K562 (cell line): ENCODE measurements around the gene MRAS. TPM values are rescaled to one million over a fixed set of nuclear protein-coding genes. Genes with fewer than 3 reads are reported as not detected.

Experiments used
- ATAC-seq: fragments of 200-7000 bp; cut with Tn5 transposase; 3 replicates; pipeline ENCODE4 v1.9.1; 2020; ENCODE audit warnings: moderate library complexity
- BruUV-seq: library from RNA; stranded (reverse); fragments of 400-500 nt; replicated peaks from 2 replicates; lab custom pipeline; 2021; lab: Mats Ljungman, UMichigan
- CTCF ChIA-PET: fragments of 300-600 bp; formaldehyde crosslinking; extraction: SDS; loops from one replicate; lab custom pipeline; 2021; ENCODE audit warnings: low intra/inter-chr PET ratio; lab: Yijun Ruan, JAX
- POLR2A ChIA-PET: fragments of 300-600, 350-650 bp; sonication (Branson Sonifier 250); formaldehyde crosslinking; extraction: SDS; loops from one replicate; lab custom pipeline; 2021; ENCODE audit warnings: antibody characterized with exemption, inconsistent platforms; lab: Yijun Ruan, JAX
- DNase-seq, 4 experiments: peaks; one replicate each; pipeline versions ENCODE4 v3.0.0 to v3.0.0-alpha.2; 2011 to 2018; ENCODE audit warnings: low spot score in 3 of 4, mixed read lengths in 3 of 4; ENCODE audit errors: extremely low read depth in 1 of 4
- FAIRE-seq: peaks from 2 replicates; lab custom pipeline; 2011; peaks lifted over from hg19 to GRCh38; lab: Jason Lieb, UNC
- H2AFZ ChIP-seq: 2 replicates; pipeline ENCODE4 v1.6.0; 2011; ENCODE audit warnings: low read depth, low read length, control low read depth, inconsistent platforms
- H3K27ac ChIP-seq: fragments of 200-600 bp; 3 replicates; pipeline ENCODE4 v1.8.0; 2011; ENCODE audit warnings: low read depth, mild to moderate bottlenecking, control low read depth, inconsistent platforms, low read length, moderate library complexity, mixed read lengths; ENCODE audit errors: extremely low read depth
- H3K27me3 ChIP-seq, 2 experiments: fragments of 300-600 bp in 1 of 2; 2 replicates in 1 of 2; 3 replicates in 1 of 2; pipeline versions ENCODE4 v1.6.0 to v1.8.0; 2011; ENCODE audit warnings: inconsistent platforms in 2 of 2, low read length in 2 of 2, mild to moderate bottlenecking in 1 of 2, mixed read lengths in 1 of 2, moderate library complexity in 1 of 2; ENCODE audit not compliant: control insufficient read depth in 2 of 2, insufficient read depth in 2 of 2
- H3K36me3 ChIP-seq: fragments of 300-600 bp; 3 replicates; pipeline ENCODE4 v1.8.0; 2011; ENCODE audit warnings: mild to moderate bottlenecking, low read length, inconsistent platforms; ENCODE audit not compliant: control insufficient read depth, insufficient read depth
- H3K4me1 ChIP-seq, 2 experiments: fragments of 200-600 bp in 1 of 2; replicated peaks in 1 of 2; 2 replicates in 1 of 2; 3 replicates in 1 of 2; pipeline versions ENCODE4 v1.5.1 to v1.8.0; 2011; ENCODE audit warnings: inconsistent platforms in 2 of 2, low read length in 2 of 2, mild to moderate bottlenecking in 1 of 2, mixed read lengths in 1 of 2, moderate library complexity in 1 of 2; ENCODE audit not compliant: control insufficient read depth in 2 of 2, insufficient read depth in 2 of 2
- H3K4me2 ChIP-seq: 2 replicates; pipeline ENCODE4 v1.6.1; 2011; ENCODE audit warnings: low read length, control low read depth, inconsistent platforms, mixed read lengths; ENCODE audit not compliant: insufficient read depth
- H3K4me3 ChIP-seq: fragments of 200-600 bp; sonication (generic), shearing (Covaris generic); 2 replicates; pipeline ENCODE4 v1.5.1; 2016; ENCODE audit warnings: control low read depth, inconsistent platforms
- H3K79me2 ChIP-seq: fragments of 200-600 bp; 3 replicates; pipeline ENCODE4 v1.8.0; 2011; ENCODE audit warnings: low read length, inconsistent platforms; ENCODE audit not compliant: control insufficient read depth, insufficient read depth
- H3K9ac ChIP-seq, 2 experiments: 2 replicates each; pipeline versions ENCODE4 v1.6.0 to v1.6.1; 2011; ENCODE audit warnings: low read depth in 2 of 2, low read length in 2 of 2, control low read depth in 1 of 2, inconsistent platforms in 1 of 2, mild to moderate bottlenecking in 1 of 2, mixed read lengths in 1 of 2; ENCODE audit not compliant: insufficient read depth in 1 of 2
- H3K9me1 ChIP-seq: one replicate; pipeline ENCODE4 v1.6.0; 2011; ENCODE audit warnings: inconsistent platforms, mild to moderate bottlenecking, low read length, moderate library complexity; ENCODE audit not compliant: control insufficient read depth, insufficient read depth
- H3K9me3 ChIP-seq: replicated peaks from 2 replicates; pipeline ENCODE4 v1.5.1; 2011; ENCODE audit warnings: low read depth, low read length, inconsistent platforms; ENCODE audit not compliant: control insufficient read depth, insufficient read depth
- H4K20me1 ChIP-seq: replicated peaks from 2 replicates; pipeline ENCODE4 v1.6.1; 2011; ENCODE audit warnings: low read length, inconsistent platforms, mixed read lengths; ENCODE audit not compliant: control insufficient read depth, insufficient read depth
- BHLHE40 ChIP-seq: IDR thresholded peaks from 2 replicates; pipeline ENCODE4 v1.6.1; 2011; ENCODE audit warnings: low read length, improper control_type of control experiment
- DPF2 ChIP-seq: fragments of 450-650 bp; IDR thresholded peaks from 2 replicates; pipeline ENCODE4 v1.6.1; 2016
- ETS1 ChIP-seq: conservative IDR thresholded peaks from 2 replicates; pipeline ENCODE4 v1.6.1; 2011; ENCODE audit warnings: low read depth, mild to moderate bottlenecking, low read length; ENCODE audit not compliant: control insufficient read depth
- KAT7 ChIP-seq: sonication (generic); formaldehyde crosslinking; IDR thresholded peaks from 2 replicates; pipeline ENCODE4 v1.8.0; 2022; ENCODE audit warnings: missing genetic modification reagents, mild to moderate bottlenecking, borderline replicate concordance
- KDM2B ChIP-seq: fragments of 250-450 bp; sonication (Bioruptor Pico); IDR thresholded peaks from 2 replicates; pipeline ENCODE4 v1.8.0; 2021; ENCODE audit warnings: mild to moderate bottlenecking, moderate library complexity
- KLF1 ChIP-seq: fragments of 450-650 bp; IDR thresholded peaks from 2 replicates; pipeline ENCODE4 v1.6.1; 2016; ENCODE audit warnings: missing genetic modification characterization, missing compliant biosample characterization
- MIER1 ChIP-seq: fragments of 450-650 bp; IDR thresholded peaks from 2 replicates; pipeline ENCODE4 v1.6.1; 2016; ENCODE audit warnings: antibody characterized with exemption, mild to moderate bottlenecking, low read depth
- POLR3G ChIP-seq: IDR thresholded peaks from 2 replicates; pipeline ENCODE4 v1.6.1; 2011; ENCODE audit not compliant: insufficient read length, insufficient replicate concordance; ENCODE audit errors: extremely low read depth
- PTBP1 ChIP-seq: fragments of 200-400 bp; formaldehyde crosslinking; IDR thresholded peaks from 2 replicates; pipeline ENCODE4 v1.6.1; 2017; ENCODE audit warnings: low read depth, low read length
- RBM17 ChIP-seq: fragments of 200-400 bp; formaldehyde crosslinking; IDR thresholded peaks from 2 replicates; pipeline ENCODE4 v1.6.1; 2017; ENCODE audit warnings: low read depth, mild to moderate bottlenecking, low read length, borderline replicate concordance
- SAP30 ChIP-seq: fragments of 200-600 bp; sonication (generic); IDR thresholded peaks from 2 replicates; pipeline ENCODE4 v1.6.1; 2012; ENCODE audit warnings: borderline replicate concordance, low read depth, mild to moderate bottlenecking, moderate library complexity, low read length, control low read depth, inconsistent platforms; ENCODE audit not compliant: insufficient read depth, poor library complexity, severe bottlenecking
- SP1 ChIP-seq: sonication (generic); formaldehyde crosslinking; IDR thresholded peaks from 2 replicates; pipeline ENCODE4 v1.8.1; 2022; ENCODE audit warnings: mild to moderate bottlenecking, missing genetic modification reagents
- TCF3 ChIP-seq: sonication (generic); formaldehyde crosslinking; IDR thresholded peaks from 2 replicates; pipeline ENCODE4 v1.4.0; 2020; ENCODE audit warnings: mild to moderate bottlenecking, missing genetic modification reagents
- ZBED1 ChIP-seq: IDR thresholded peaks from 2 replicates; pipeline ENCODE4 v1.6.1; 2014
- ZFP1 ChIP-seq: fragments of 450-650 bp; formaldehyde crosslinking; IDR thresholded peaks from 2 replicates; pipeline ENCODE4 v1.4.0; 2020; ENCODE audit warnings: mild to moderate bottlenecking, mixed read lengths
- ZNF384 ChIP-seq: IDR thresholded peaks from 2 replicates; pipeline ENCODE4 v1.6.1; 2012; ENCODE audit warnings: low read depth, low read length, improper control_type of control experiment
- WGBS: fragments of 100-300 bp; shearing (Covaris generic); methylation state at CpG from one replicate; pipeline ENCODE4 v1.1.6; 2016; ENCODE audit warnings: low coverage, mixed read lengths; ENCODE audit not compliant: insufficient coverage; ENCODE audit errors: missing lambda C conversion rate; 5-methylcytosine and 5-hydroxymethylcytosine counted together
- in situ Hi-C: fragments of 300-500 bp; cut with MboI; formaldehyde crosslinking; loops from 4 replicates; pipeline ENCODE4 v1.15.0; 2018; ENCODE audit warnings: inconsistent platforms, mixed read lengths
- intact Hi-C: fragments of 100-400 bp; cut with micrococcal nuclease; formaldehyde crosslinking; loops from 2 replicates; pipeline ENCODE4 v1.14.2; 2022
- polyA plus RNA-seq, 8 experiments: library from polyadenylated mRNA; depleted of rRNA in 4 of 8; stranded (reverse) in 5 of 8; unstranded in 3 of 8; fragments of >200 nt; fragmentation: Nextera tagmentation in 2 of 8; fragmentation: Illumina TruSeq in 1 of 8; extraction: Ambion mirVana in 2 of 8; extraction: Trizol in 1 of 8; gene quantifications; 2 replicates each; pipeline versions ENCODE4 v1.2.1 to v1.2.3, GENCODE V29; 2011 to 2014; ENCODE audit warnings: inconsistent platforms in 1 of 8, missing spikeins in 1 of 8
- total RNA-seq, 7 experiments: library from RNA; depleted of rRNA in 6 of 7; stranded (reverse); fragments of >200 nt in 6 of 7; fragmentation: Illumina TruSeq in 2 of 7; extraction: Trizol in 2 of 7; gene quantifications; 2 replicates each; pipeline versions ENCODE4 v1.2.1 to v1.2.3, GENCODE V29; 2011 to 2021; ENCODE audit warnings: low replicate concordance in 1 of 7

The MRAS gene
- total and polyA plus RNA-seq, 9 of the 15 experiments (the other 6 are each of a cell fraction or from before 2014, with no cell fraction given), result 1.5 to 10.0 (median 5.0) TPM

GRCh38 chr3:138317687-138318086 is 30.7 kb upstream of the MRAS start:
- Histone ChIP-seq H3K9ac (no peak overlapping the region), H3K36me3 (no peaks in the 10 kb centered on the region), H3K9me1 (no peaks in the 10 kb centered on the region), H3K27me3 (peaks cover 0 to 11% of the 10 kb centered on the region in 2 experiments; a peak in 1 of 5 replicates), H2AFZ (no peak overlapping the region), H3K4me2 (no peak overlapping the region), H4K20me1 (no peaks in the 10 kb centered on the region), H3K79me2 (no peaks in the 10 kb centered on the region), H3K4me1 (peaks cover 0 to 3% of the 10 kb centered on the region in 2 experiments; a peak in 1 of 5 replicates), H3K27ac (no peak overlapping the region), H3K9me3 (no peaks in the 10 kb centered on the region), H3K4me3 (no peak overlapping the region)
- TF ChIP-seq PTBP1 (no peak), ETS1 (no peak), DPF2 (no peak), KDM2B (no peak), KAT7 (CRISPR knock-in tag) (no peak), ZBED1 (no peak), POLR3G (no peak), SP1 (no peak), MIER1 (no peak), RBM17 (no peak), KLF1 (no peak), TCF3 (CRISPR knock-in tag) (no peak), BHLHE40 (no peak), ZNF384 (no peak), ZFP1 (no peak), SAP30 (no peak)
- ChIA-PET POLR2A (no interaction called here), CTCF (no interaction called here)
- whole genome bisulfite sequencing, result 0% methylated on average over 1 of the region's 1 CpG
- no peak for FAIRE-seq
- in situ Hi-C loops, result no loop called here
- intact Hi-C loops, result no loop called here
- no peak for DNase-seq
- no peak for ATAC-seq
- BruUV-seq, result no TSS peak
